CD4-positive, alpha-beta memory T cell (primary cell): ENCODE results near the gene D2HGDH. TPM values are rescaled to one million over a fixed set of nuclear protein-coding genes. Genes with fewer than 3 reads are reported as not detected.

ENCODE experiments used
- CTCF ChIA-PET: fragments of 350-600 bp; sonication (Branson Sonifier 250); formaldehyde crosslinking; loops from one replicate; lab custom pipeline; 2021; ENCODE audit warnings: inconsistent platforms; ENCODE audit not compliant: partially characterized antibody; lab: Charles Lee
- POLR2A ChIA-PET: fragments of 350-600 bp; sonication (Branson Sonifier 250); formaldehyde crosslinking; loops from one replicate; lab custom pipeline; 2021; ENCODE audit not compliant: partially characterized antibody; lab: Charles Lee
- DNase-seq, 5 donors: peaks; one replicate each; pipeline versions ENCODE4 v3.0.0 to v3.0.0-alpha.2; 2020 to 2022; ENCODE audit warnings: mixed read lengths in 1 of 5
- H3K27ac ChIP-seq: one replicate; pipeline ENCODE4 v1.7.0; 2013; ENCODE audit warnings: low read depth, low read length
- H3K27me3 ChIP-seq: 2 replicates; pipeline ENCODE4 v1.7.0; 2013; ENCODE audit warnings: mild to moderate bottlenecking, low read length, moderate library complexity; ENCODE audit not compliant: insufficient read depth
- H3K36me3 ChIP-seq: 2 replicates; pipeline ENCODE4 v1.7.0; 2013; ENCODE audit warnings: mild to moderate bottlenecking, low read length, moderate library complexity; ENCODE audit not compliant: insufficient read depth
- H3K4me1 ChIP-seq: 2 replicates; pipeline ENCODE4 v1.7.0; 2013; ENCODE audit warnings: mild to moderate bottlenecking, low read length, moderate library complexity; ENCODE audit not compliant: insufficient read depth
- H3K4me3 ChIP-seq, 2 donors: one replicate each; pipeline ENCODE4 v1.7.0; 2013; ENCODE audit warnings: low read length in 2 of 2, mild to moderate bottlenecking in 1 of 2
- H3K9me3 ChIP-seq, 2 donors: one replicate each; pipeline ENCODE4 v1.7.0; 2013; ENCODE audit warnings: low read length in 2 of 2, control low read depth in 1 of 2; ENCODE audit not compliant: control insufficient read depth in 1 of 2
- H3K27ac Mint-ChIP-seq, 7 donors: one replicate each; pipeline ENCODE4 v1.8.0; 2020 to 2021; ENCODE audit warnings: mixed read lengths in 7 of 7, mild to moderate bottlenecking in 6 of 7, inconsistent platforms in 3 of 7, moderate library complexity in 3 of 7
- H3K27me3 Mint-ChIP-seq, 2 donors: one replicate each; pipeline ENCODE4 v1.8.0; 2020 to 2021; ENCODE audit warnings: mixed read lengths in 2 of 2
- H3K36me3 Mint-ChIP-seq, 2 donors: one replicate each; pipeline ENCODE4 v1.8.0; 2020 to 2021; ENCODE audit warnings: mixed read lengths in 2 of 2, inconsistent platforms in 1 of 2, mild to moderate bottlenecking in 1 of 2
- H3K4me1 Mint-ChIP-seq, 4 donors: one replicate each; pipeline ENCODE4 v1.8.0; 2020 to 2021; ENCODE audit warnings: mixed read lengths in 4 of 4, mild to moderate bottlenecking in 1 of 4
- H3K4me3 Mint-ChIP-seq, 8 donors: one replicate each; pipeline ENCODE4 v1.8.0; 2020 to 2021; ENCODE audit warnings: mixed read lengths in 8 of 8, mild to moderate bottlenecking in 7 of 8, moderate library complexity in 6 of 8, inconsistent platforms in 3 of 8
- H3K9me3 Mint-ChIP-seq, 8 donors: one replicate each; pipeline ENCODE4 v1.8.0; 2020 to 2021; ENCODE audit warnings: mixed read lengths in 8 of 8, mild to moderate bottlenecking in 5 of 8, inconsistent platforms in 3 of 8, moderate library complexity in 1 of 8
- intact Hi-C: fragments of 100-400 bp; cut with micrococcal nuclease; formaldehyde crosslinking; loops from one replicate; pipeline ENCODE4 v1.15.1; 2023
- polyA plus RNA-seq, 2 donors: library from polyadenylated mRNA; unstranded; fragments of 300-500 nt; fragmentation: Illumina TruSeq; gene quantifications; one replicate each; pipeline ENCODE4 v1.2.3, GENCODE V29; 2021
- total RNA-seq, 2 experiments: library from RNA; stranded (reverse); gene quantifications; one replicate each; pipeline ENCODE4 v1.2.3, GENCODE V29; 2021

The D2HGDH gene
- total and polyA plus RNA-seq, 4 experiments from 2014 or later: 0.93 to 53.9 (median 27.3) TPM

GRCh38 chr2:241706537-241706936, 27.9 kb upstream of the D2HGDH start:
- no peaks in the 10 kb centered on the region for H3K27me3 ChIP-seq
- H3K9me3 ChIP-seq: no peaks in the 10 kb centered on the region
- H3K4me1 ChIP-seq: peaks cover 14% of the 10 kb centered on the region
- Mint-ChIP-seq H3K27me3 (no peaks in the 10 kb centered on the region), H3K36me3 (peaks cover 45 to 57% of the 10 kb centered on the region in 2 donors), H3K27ac (no peak overlapping the region), H3K9me3 (peaks cover 0 to 7% (median 0%) of the 10 kb centered on the region in 8 donors), H3K4me3 (no peak overlapping the region), H3K4me1 (peaks cover 8 to 28% (median 18%) of the 10 kb centered on the region in 4 donors)
- no peak for DNase-seq
- ChIA-PET CTCF (interaction anchor here (0.8 to 2.5 kb wide), 3 partner anchors 18 to 172 kb away, joined by 3 to 6 read pairs (median 3); no protein-coding TSS in a partner anchor), POLR2A (interaction anchor here (0.9 to 1.5 kb wide), 2 partner anchors 12 to 20 kb away, joined by 3 to 5 read pairs; partner anchors contain the start of gene DTYMK)
- intact Hi-C loops: loop anchor here (10.0 kb wide), 1 partner anchor 352 kb away; the partner anchor contains the start of gene FARP2
- no peak overlapping the region for H3K4me3 ChIP-seq
- peaks cover 32% of the 10 kb centered on the region for H3K36me3 ChIP-seq
- no peak overlapping the region for H3K27ac ChIP-seq

GRCh38 chr2:241708879-241709278, 25.6 kb upstream of the D2HGDH start:
- no peaks in the 10 kb centered on the region for H3K27me3 ChIP-seq
- Mint-ChIP-seq H3K27me3 (no peaks in the 10 kb centered on the region), H3K27ac (no peak overlapping the region), H3K36me3 (peaks cover 57 to 59% of the 10 kb centered on the region in 2 donors), H3K4me1 (peaks cover 3 to 15% (median 9%) of the 10 kb centered on the region in 4 donors), H3K9me3 (peaks cover 0 to 7% (median 0%) of the 10 kb centered on the region in 8 donors), H3K4me3 (no peak overlapping the region)
- H3K4me1 ChIP-seq: no peaks in the 10 kb centered on the region
- CTCF ChIA-PET: no interaction called here
- intact Hi-C loops: loop anchor here (10.0 kb wide), 1 partner anchor 354 kb away; the partner anchor contains the start of gene FARP2
- no peak overlapping the region for H3K27ac ChIP-seq
- no peak for DNase-seq
- H3K4me3 ChIP-seq: no peak overlapping the region
- H3K9me3 ChIP-seq: no peaks in the 10 kb centered on the region
- H3K36me3 ChIP-seq: peaks cover 50% of the 10 kb centered on the region
- POLR2A ChIA-PET: no interaction called here

- Mint-ChIP-seq H3K4me3 (no peak overlapping the region), H3K27me3 (no peaks in the 10 kb centered on the region), H3K27ac (no peak overlapping the region), H3K36me3 (peaks cover 44 to 56% of the 10 kb centered on the region in 2 donors), H3K9me3 (no peaks in the 10 kb centered on the region), H3K4me1 (peaks cover 0 to 2% (median 0%) of the 10 kb centered on the region in 4 donors)
- Histone ChIP-seq H3K4me3 (no peak overlapping the region), H3K9me3 (no peaks in the 10 kb centered on the region), H3K36me3 (peaks cover 34% of the 10 kb centered on the region), H3K4me1 (no peaks in the 10 kb centered on the region), H3K27me3 (no peaks in the 10 kb centered on the region), H3K27ac (no peak overlapping the region)
- POLR2A ChIA-PET: interaction anchor here (0.6 kb wide), 1 partner anchor 18 kb away, joined by 3 read pairs; no protein-coding TSS in a partner anchor
- CTCF ChIA-PET: interaction anchor here (1.0 to 2.1 kb wide), 2 partner anchors 21 to 160 kb away, joined by 3 to 5 read pairs; no protein-coding TSS in a partner anchor
- intact Hi-C loops: no loop called here
- DNase-seq: no peak
These were observed 15.3 kb upstream of the D2HGDH start for GRCh38 chr2:241719093-241719492.

GRCh38 chr2:241720099-241720498, 14.3 kb upstream of the D2HGDH start:
- no peaks in the 10 kb centered on the region for H3K27me3 ChIP-seq
- no peak overlapping the region for H3K27ac Mint-ChIP-seq
- H3K9me3 ChIP-seq: no peaks in the 10 kb centered on the region
- no peak overlapping the region for H3K4me3 ChIP-seq
- H3K4me1 ChIP-seq: no peaks in the 10 kb centered on the region
- peaks cover 0 to 2% (median 0%) of the 10 kb centered on the region in 8 donors for H3K9me3 Mint-ChIP-seq
- DNase-seq: no peak
- H3K36me3 ChIP-seq: peaks cover 34% of the 10 kb centered on the region
- CTCF ChIA-PET: no interaction called here
- H3K27me3 Mint-ChIP-seq: no peaks in the 10 kb centered on the region
- peaks cover 37 to 50% of the 10 kb centered on the region in 2 donors for H3K36me3 Mint-ChIP-seq
- H3K27ac ChIP-seq: no peak overlapping the region
- intact Hi-C loops: no loop called here
- POLR2A ChIA-PET: no interaction called here
- H3K4me3 Mint-ChIP-seq: no peak overlapping the region
- H3K4me1 Mint-ChIP-seq: peaks cover 0 to 2% (median 0%) of the 10 kb centered on the region in 4 donors

GRCh38 chr2:241720560-241720959, 13.9 kb upstream of the D2HGDH start:
- Mint-ChIP-seq H3K4me1 (peaks cover 0 to 2% (median 0%) of the 10 kb centered on the region in 4 donors), H3K4me3 (no peak overlapping the region), H3K27me3 (no peaks in the 10 kb centered on the region), H3K36me3 (peaks cover 37 to 51% of the 10 kb centered on the region in 2 donors), H3K9me3 (peaks cover 0 to 2% (median 0%) of the 10 kb centered on the region in 8 donors), H3K27ac (no peak overlapping the region)
- Histone ChIP-seq H3K27me3 (no peaks in the 10 kb centered on the region), H3K27ac (no peak overlapping the region), H3K4me3 (no peak overlapping the region), H3K9me3 (no peaks in the 10 kb centered on the region), H3K36me3 (peaks cover 34% of the 10 kb centered on the region), H3K4me1 (no peaks in the 10 kb centered on the region)
- DNase-seq: no peak
- intact Hi-C loops: no loop called here
- POLR2A ChIA-PET: no interaction called here
- CTCF ChIA-PET: no interaction called here

GRCh38 chr2:241721852-241722251, 12.6 kb upstream of the D2HGDH start:
- H3K4me1 ChIP-seq: no peaks in the 10 kb centered on the region
- ChIA-PET POLR2A (no interaction called here), CTCF (no interaction called here)

GRCh38 chr2:241722896-241723454, 11.5 kb upstream of the D2HGDH start:
- H3K4me3 Mint-ChIP-seq: no peak overlapping the region
- peaks cover 0 to 2% (median 0%) of the 10 kb centered on the region in 8 donors for H3K9me3 Mint-ChIP-seq
- DNase-seq: no peak
- H3K36me3 Mint-ChIP-seq: peaks cover 33 to 38% of the 10 kb centered on the region in 2 donors
- Histone ChIP-seq H3K27ac (no peak overlapping the region), H3K36me3 (peaks cover 31% of the 10 kb centered on the region), H3K9me3 (no peaks in the 10 kb centered on the region), H3K27me3 (no peaks in the 10 kb centered on the region), H3K4me3 (no peak overlapping the region), H3K4me1 (no peaks in the 10 kb centered on the region)
- H3K4me1 Mint-ChIP-seq: no peaks in the 10 kb centered on the region
- no peaks in the 10 kb centered on the region for H3K27me3 Mint-ChIP-seq
- intact Hi-C loops: no loop called here
- ChIA-PET CTCF (no interaction called here), POLR2A (no interaction called here)
- H3K27ac Mint-ChIP-seq: no peak overlapping the region

More at GRCh38 chr2:241721852-241722251, 12.6 kb upstream of the D2HGDH start:
- Histone ChIP-seq H3K36me3 (peaks cover 31% of the 10 kb centered on the region), H3K9me3 (no peaks in the 10 kb centered on the region), H3K4me3 (no peak overlapping the region), H3K27ac (no peak overlapping the region), H3K27me3 (no peaks in the 10 kb centered on the region)
- H3K27ac Mint-ChIP-seq: no peak overlapping the region
- H3K36me3 Mint-ChIP-seq: peaks cover 33 to 46% of the 10 kb centered on the region in 2 donors
- intact Hi-C loops: no loop called here
- H3K9me3 Mint-ChIP-seq: peaks cover 0 to 2% (median 0%) of the 10 kb centered on the region in 8 donors
- H3K4me1 Mint-ChIP-seq: no peaks in the 10 kb centered on the region
- no peak for DNase-seq
- H3K27me3 Mint-ChIP-seq: no peaks in the 10 kb centered on the region
- H3K4me3 Mint-ChIP-seq: no peak overlapping the region
